Dedifferentiated amniotic fluid mesenchymal stem cell (primary cell): ENCODE results near the gene SPRYD3.

Source experiments
- DNase-seq: peaks from one replicate; pipeline ENCODE4 v3.0.0-alpha.2; 2016; ENCODE audit errors: extremely low spot score

SPRYD3 gene

GRCh38 chr12:53078425-53079225 lies 565 bp downstream of the SPRYD3 start:
- no peak for DNase-seq

- no peak for DNase-seq
These were observed 2.2 kb downstream of the SPRYD3 start for GRCh38 chr12:53077030-53077429.

- no peak for DNase-seq
These were observed 2.7 kb downstream of the SPRYD3 start for GRCh38 chr12:53076461-53076860.

GRCh38 chr12:53074999-53075370 lies 4.2 kb downstream of the SPRYD3 start:
- DNase-seq: no peak

- DNase-seq: no peak
These were observed 4.7 kb downstream of the SPRYD3 start for GRCh38 chr12:53074283-53074998.

- no peak for DNase-seq
These were observed 5.3 kb downstream of the SPRYD3 start for GRCh38 chr12:53073881-53074280.

- no peak for DNase-seq
These were observed 7.3 kb downstream of the SPRYD3 start for GRCh38 chr12:53071591-53072551.

GRCh38 chr12:53070877-53071492 lies 8.2 kb downstream of the SPRYD3 start:
- DNase-seq: no peak

GRCh38 chr12:53069621-53070410 lies 9.4 kb downstream of the SPRYD3 start:
- no peak for DNase-seq

GRCh38 chr12:53068811-53069585 lies 10.2 kb downstream of the SPRYD3 start:
- DNase-seq: no peak

- no peak for DNase-seq
These were observed 11.0 kb downstream of the SPRYD3 start for GRCh38 chr12:53067993-53068770.

- DNase-seq: no peak
These were observed 11.9 kb downstream of the SPRYD3 start for GRCh38 chr12:53067074-53067992.

- DNase-seq: peak; percentile 71
These were observed 12.9 kb downstream of the SPRYD3 start for GRCh38 chr12:53065975-53066931.

GRCh38 chr12:53065470-53065869 lies 13.7 kb downstream of the SPRYD3 start:
- DNase-seq: no peak

GRCh38 chr12:53064613-53065436 lies 14.4 kb downstream of the SPRYD3 start:
- no peak for DNase-seq
